Superior temporal gyrus (tissue), 1 donor: ENCODE data around the gene BTF3L4.
"Not testable (repeated sequence)": the region's sequence is repeated elsewhere in the genome, so short reads cannot be mapped to it uniquely, and the experiment has no call there.

Experiments used
- DNase-seq: peaks from one replicate; pipeline ENCODE4 v3.0.0-alpha.2; 2016; ENCODE audit errors: extremely low spot score

BTF3L4 gene

GRCh38 chr1:52055066-52055865, 829 bp upstream of the BTF3L4 start, which contains the start of gene TXNDC12:
TXNDC12 (minus strand) TSS chr1:52055191; CDS start chr1:52055096, 95 bp downstream.
- peak; percentile 95 for DNase-seq

- DNase-seq, result no peak
These were observed 281 bp upstream of the BTF3L4 start for GRCh38 chr1:52055866-52056162.

- no peak for DNase-seq
These were observed 789 bp downstream of the BTF3L4 start for GRCh38 chr1:52056937-52057231.

- no peak for DNase-seq
These were observed 1.2 kb downstream of the BTF3L4 start for GRCh38 chr1:52057255-52057654.

- no peak for DNase-seq
These were observed 1.9 kb downstream of the BTF3L4 start for GRCh38 chr1:52057876-52058415.

GRCh38 chr1:52059321-52059720, 3.2 kb downstream of the BTF3L4 start:
- DNase-seq, result no peak

- no peak for DNase-seq
These were observed 3.8 kb downstream of the BTF3L4 start for GRCh38 chr1:52059888-52060287.

GRCh38 chr1:52060822-52061221, 4.7 kb downstream of the BTF3L4 start:
- no peak for DNase-seq

DNA sequence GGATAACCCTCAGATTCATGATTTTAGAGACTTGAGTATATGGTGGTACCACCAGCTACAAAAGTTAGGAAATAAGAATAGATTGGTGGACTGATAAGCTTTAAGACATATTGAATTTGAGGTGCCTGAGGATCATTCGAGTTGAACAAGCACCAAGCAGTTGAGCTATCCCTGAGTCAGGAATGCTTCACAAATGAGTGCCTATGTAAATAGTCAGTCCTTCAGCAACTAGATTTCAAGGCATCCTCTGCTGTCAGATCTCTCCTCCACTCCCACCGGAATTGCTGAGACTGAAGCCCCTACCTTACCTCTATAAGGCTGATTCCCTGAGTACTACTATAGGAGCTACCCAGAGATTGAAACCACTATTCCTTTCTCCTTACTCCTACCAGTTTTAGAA, 7.1 kb downstream of the BTF3L4 start:
- no peak for DNase-seq

GRCh38 chr1:52070704-52071103, 14.6 kb downstream of the BTF3L4 start:
- no peak for DNase-seq

DNA sequence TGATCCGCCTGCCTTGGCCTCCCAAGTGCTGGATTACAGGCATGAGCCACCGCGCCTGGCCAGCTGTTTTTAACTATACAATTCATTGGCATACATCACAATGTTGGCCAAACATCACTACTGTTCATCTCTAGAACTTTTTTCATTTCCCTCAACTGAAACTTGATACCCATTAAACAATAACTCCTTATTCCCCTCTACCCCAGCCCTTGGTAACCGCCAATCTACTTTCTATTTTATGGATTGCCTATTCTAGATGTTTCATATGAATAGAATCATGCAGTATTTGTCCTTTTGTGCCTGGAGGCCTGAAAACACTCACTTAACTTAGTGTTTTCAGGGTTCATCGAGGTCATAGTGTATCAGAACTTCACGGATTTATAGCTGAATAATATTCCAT, 16.2 kb downstream of the BTF3L4 start:
- DNase-seq, result no peak

- DNase-seq, result not testable (repeated sequence)
These were observed 21.2 kb downstream of the BTF3L4 start for GRCh38 chr1:52077277-52077676.

DNA sequence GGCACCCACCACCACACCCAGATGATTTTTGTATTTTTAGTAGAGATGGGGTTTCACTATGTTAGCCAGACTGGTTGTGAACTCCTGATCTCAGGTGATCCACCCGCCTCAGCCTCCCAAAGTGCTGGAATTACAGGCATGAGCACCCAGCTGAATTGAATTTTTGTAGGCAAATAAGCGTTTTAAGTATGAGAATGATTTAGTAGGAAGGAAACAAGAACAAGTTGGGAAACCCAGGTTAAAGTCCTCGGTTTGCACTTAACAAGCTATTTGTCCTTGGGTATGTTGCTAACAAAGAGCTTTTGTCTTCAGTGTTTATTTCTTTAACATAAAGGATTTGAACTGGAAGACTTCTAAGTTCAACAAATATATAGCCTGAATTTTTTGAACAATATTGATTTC, 23.9 kb downstream of the BTF3L4 start:
- DNase-seq, result no peak

- DNase-seq, result not testable (repeated sequence)
These were observed 31.8 kb downstream of the BTF3L4 start for GRCh38 chr1:52087892-52088291.

DNA sequence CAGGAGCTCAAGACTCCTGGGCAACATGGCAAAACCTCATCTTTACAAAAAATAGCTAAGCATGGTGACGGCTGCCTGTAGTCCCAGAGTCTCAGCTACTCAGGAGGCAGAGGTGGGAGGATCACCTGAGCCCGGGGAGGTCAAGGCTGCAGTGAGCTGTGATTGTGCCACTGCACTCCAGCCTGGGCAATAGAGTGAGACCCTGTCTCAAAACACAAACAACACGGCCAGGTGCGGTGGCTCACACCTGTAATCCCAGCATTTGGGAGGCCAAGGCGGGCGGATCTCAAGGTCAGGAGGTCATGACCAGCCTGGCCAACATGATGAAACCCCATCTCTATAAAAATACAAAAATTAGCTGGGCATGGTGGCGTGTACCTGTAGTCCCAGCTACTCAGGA, 38.2 kb downstream of the BTF3L4 start:
- DNase-seq, result not testable (repeated sequence)

DNA sequence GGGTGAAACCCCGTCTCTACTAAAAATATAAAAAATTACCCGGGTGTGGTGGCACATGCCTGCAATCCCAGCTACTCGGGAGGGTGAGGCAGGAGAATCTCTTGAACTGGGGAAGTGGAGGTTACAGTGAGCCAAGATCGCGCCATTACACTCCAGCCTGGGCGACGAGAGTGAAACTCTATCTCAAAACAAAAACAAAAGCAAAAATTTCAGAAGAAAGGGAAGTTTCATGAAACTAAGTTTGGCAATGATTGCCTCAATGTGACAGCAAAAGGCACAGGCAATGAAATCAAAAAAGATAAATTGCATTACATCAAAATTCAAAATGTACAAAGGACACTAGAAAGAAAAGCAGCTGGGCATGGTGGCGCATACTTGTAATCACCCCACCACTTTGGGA, 40.1 kb downstream of the BTF3L4 start:
- DNase-seq, result no peak

DNA sequence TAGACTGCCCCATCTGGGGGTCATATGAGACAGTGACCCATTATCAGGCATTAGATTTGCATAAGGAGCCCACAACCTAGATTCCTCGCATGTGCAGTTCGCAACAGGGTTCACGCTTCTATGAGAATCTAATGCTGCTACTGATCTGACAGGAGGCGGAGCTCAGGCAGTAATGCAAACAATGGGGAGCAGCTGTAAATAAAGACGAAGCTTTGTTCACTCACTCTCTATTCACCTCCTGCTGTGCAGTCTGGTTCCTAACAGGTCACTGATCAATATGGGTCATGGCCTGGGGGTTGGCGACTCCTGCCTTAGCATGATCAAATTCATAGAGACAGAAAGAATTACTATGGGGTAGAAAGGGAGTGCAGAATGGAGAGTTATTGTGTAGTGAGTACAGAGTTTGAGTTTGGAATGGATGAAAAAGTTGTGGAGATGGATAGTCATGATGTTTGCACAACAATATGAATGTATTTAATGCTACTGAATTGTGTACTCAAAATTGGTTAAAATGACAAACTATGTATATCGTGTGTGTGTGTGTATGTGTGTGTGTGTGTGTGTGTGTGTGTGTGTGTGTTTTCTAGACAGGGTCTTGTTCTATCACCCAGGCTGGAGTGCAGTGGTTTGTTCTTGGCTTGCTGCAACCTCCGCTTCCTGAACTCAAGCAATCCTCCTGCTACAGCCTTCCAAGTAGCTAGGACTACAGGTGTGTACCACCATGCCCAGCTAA, 42.2 kb downstream of the BTF3L4 start:
- no peak for DNase-seq

DNA sequence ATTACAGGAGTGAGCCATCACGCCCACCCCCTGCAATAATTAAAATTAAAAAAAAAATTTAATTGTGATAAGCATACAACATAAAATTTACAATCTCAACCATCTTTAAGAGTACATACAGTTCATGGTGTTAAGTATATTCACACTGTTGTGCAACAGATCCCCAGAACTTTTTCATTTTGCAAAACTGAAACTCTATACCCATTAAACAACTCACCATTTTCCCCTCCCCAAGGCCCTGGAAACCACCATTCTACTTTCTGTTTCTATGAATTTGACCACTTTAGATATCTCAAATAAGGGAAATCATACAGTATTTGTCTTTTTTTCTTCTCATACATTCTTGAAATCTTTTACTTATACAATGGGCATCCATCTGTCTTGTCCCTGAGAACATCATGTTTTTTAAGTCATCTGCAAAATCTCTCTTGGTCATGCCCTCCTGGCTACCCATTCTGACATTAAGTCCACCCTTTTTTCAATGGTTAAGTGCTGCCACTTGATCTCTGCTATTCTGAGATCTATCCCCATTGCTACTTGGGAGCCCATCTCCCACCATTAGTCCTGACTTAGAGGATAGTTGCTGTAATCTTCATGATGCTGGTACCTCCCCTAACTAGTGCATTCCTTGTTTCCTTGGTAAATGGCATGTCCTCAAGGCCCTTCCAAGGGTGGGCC, 46.4 kb downstream of the BTF3L4 start:
- DNase-seq, result no peak

- DNase-seq, result no peak
These were observed 55.4 kb downstream of the BTF3L4 start for GRCh38 chr1:52111492-52111891.

GRCh38 chr1:52112489-52112888, 56.4 kb downstream of the BTF3L4 start:
- DNase-seq, result no peak

GRCh38 chr1:52119301-52120079, 63.4 kb downstream of the BTF3L4 start:
- no peak for DNase-seq

GRCh38 chr1:52122384-52122783, 66.3 kb downstream of the BTF3L4 start:
- DNase-seq, result no peak
